GM18909 (cell line): ENCODE measurements around the gene GOPC.
"Not testable (repeated sequence)": the region's sequence is repeated elsewhere in the genome, so short reads cannot be mapped to it uniquely, and the experiment has no call there.

Experiments
- ATAC-seq: cut with Tn5 transposase; IDR thresholded peaks from one replicate; pipeline ENCODE4 v1.9.1; 2021; ENCODE audit warnings: mild to moderate bottlenecking; ENCODE audit not compliant: unreplicated experiment, poor library complexity

The GOPC gene

GRCh38 chr6:117602151-117602898, at the start of gene GOPC:
Gene GOPC, minus strand, starts transcription at chr6:117602511. Its CDS starts 223 bp downstream, at chr6:117602288.
- ATAC-seq, result peak; percentile 91

GRCh38 chr6:117651984-117652383, 49.7 kb upstream of the GOPC start:
- ATAC-seq, result not testable (repeated sequence)

GRCh38 chr6:117642976-117643375, 40.7 kb upstream of the GOPC start:
- no peak for ATAC-seq

GRCh38 chr6:117637770-117638169, 35.5 kb upstream of the GOPC start:
- no peak for ATAC-seq

GRCh38 chr6:117629119-117629660, 26.9 kb upstream of the GOPC start:
- ATAC-seq, result no peak

GRCh38 chr6:117627533-117627932, 25.2 kb upstream of the GOPC start:
- ATAC-seq, result no peak

GRCh38 chr6:117624869-117625481, 22.7 kb upstream of the GOPC start:
- no peak for ATAC-seq

- no peak for ATAC-seq
Observed at GRCh38 chr6:117619178-117619577, 16.9 kb upstream of the GOPC start.

GRCh38 chr6:117617210-117618035, 15.1 kb upstream of the GOPC start:
- ATAC-seq, result no peak

GRCh38 chr6:117616391-117617209, 14.3 kb upstream of the GOPC start:
- no peak for ATAC-seq

- ATAC-seq, result no peak
Observed at GRCh38 chr6:117615750-117616390, 13.6 kb upstream of the GOPC start.

GRCh38 chr6:117613920-117614560, 11.7 kb upstream of the GOPC start:
- no peak for ATAC-seq

GRCh38 chr6:117607511-117607910, 5.2 kb upstream of the GOPC start:
- ATAC-seq, result no peak

GRCh38 chr6:117605169-117605826, 3.0 kb upstream of the GOPC start:
- peak; percentile 51 for ATAC-seq

- ATAC-seq, result no peak
Observed at GRCh38 chr6:117603821-117604220, 1.5 kb upstream of the GOPC start.

- ATAC-seq, result no peak
Observed at GRCh38 chr6:117602899-117603588, 733 bp upstream of the GOPC start.

- ATAC-seq, result peak; percentile 30
Observed at GRCh38 chr6:117601811-117602150, 530 bp downstream of the GOPC start.
